ENCODE measurements around the gene CEP295NL.

Gene CEP295NL

DNA sequence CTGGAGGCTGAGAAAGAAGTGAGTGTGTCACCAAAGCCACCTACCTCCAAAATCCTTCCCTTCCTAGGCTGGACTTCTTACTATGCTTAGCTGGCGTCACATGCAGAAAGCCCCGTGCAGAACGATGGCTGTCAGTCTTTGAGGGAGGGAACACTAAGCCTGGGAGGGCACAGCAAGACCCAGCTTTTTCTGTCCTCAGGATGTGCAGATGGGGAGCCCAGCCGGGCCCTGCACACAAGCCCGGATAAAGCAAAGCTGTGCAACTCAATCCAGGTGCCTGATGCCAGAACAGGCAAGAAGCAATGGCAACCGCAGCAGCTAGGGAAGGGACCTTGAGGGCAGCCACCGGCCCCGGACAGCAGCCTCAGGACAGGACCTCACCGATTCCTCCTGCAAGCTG, 48.5 kb downstream of the CEP295NL start:
- Histone ChIP-seq H3F3A (ENCODE audit: insufficient read depth, low read length) (no peaks in the 10 kb centered on the region), H3K4me3 (ENCODE audit: low read length) (no peak overlapping the region), H3K9me2 (replicated peaks; ENCODE audit: insufficient read depth, low read length) (no peaks in the 10 kb centered on the region), H2AFZ (ENCODE audit: low read length) (no peak overlapping the region), H3K36me3 (replicated peaks; ENCODE audit: insufficient read depth, low read length) (no peaks in the 10 kb centered on the region; the same call in 1 of the 2 replicates), H3K79me2 (ENCODE audit: low read length) (no peaks in the 10 kb centered on the region), H3K9me3 (replicated peaks; ENCODE audit: insufficient read depth, low read length) (no peaks in the 10 kb centered on the region), H3K4me1 (ENCODE audit: low read length) (no peaks in the 10 kb centered on the region), H3K27me3 (replicated peaks; ENCODE audit: insufficient read depth, low read length) (no peaks in the 10 kb centered on the region), H3K4me2 (ENCODE audit: low read depth, low read length) (no peak overlapping the region), H3K27ac (ENCODE audit: low read length) (no peak overlapping the region), H3K9ac (ENCODE audit: low read length) (no peak overlapping the region), H4K20me1 (ENCODE audit: insufficient read depth, low read length) (no peaks in the 10 kb centered on the region)
- no peak for DNase-seq
- TF ChIP-seq, protein P1, sequence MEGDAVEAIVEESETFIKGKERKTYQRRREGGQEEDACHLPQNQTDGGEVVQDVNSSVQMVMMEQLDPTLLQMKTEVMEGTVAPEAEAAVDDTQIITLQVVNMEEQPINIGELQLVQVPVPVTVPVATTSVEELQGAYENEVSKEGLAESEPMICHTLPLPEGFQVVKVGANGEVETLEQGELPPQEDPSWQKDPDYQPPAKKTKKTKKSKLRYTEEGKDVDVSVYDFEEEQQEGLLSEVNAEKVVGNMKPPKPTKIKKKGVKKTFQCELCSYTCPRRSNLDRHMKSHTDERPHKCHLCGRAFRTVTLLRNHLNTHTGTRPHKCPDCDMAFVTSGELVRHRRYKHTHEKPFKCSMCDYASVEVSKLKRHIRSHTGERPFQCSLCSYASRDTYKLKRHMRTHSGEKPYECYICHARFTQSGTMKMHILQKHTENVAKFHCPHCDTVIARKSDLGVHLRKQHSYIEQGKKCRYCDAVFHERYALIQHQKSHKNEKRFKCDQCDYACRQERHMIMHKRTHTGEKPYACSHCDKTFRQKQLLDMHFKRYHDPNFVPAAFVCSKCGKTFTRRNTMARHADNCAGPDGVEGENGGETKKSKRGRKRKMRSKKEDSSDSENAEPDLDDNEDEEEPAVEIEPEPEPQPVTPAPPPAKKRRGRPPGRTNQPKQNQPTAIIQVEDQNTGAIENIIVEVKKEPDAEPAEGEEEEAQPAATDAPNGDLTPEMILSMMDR (IDR thresholded peaks at IDR 0.05; ENCODE audit: low read length) = no peak
- no peak for TF ChIP-seq EZH2 (optimal IDR thresholded peaks at IDR 0.05; ENCODE audit: low read depth, low read length)
- no peak for TF ChIP-seq EZH2phosphoT487 (IDR thresholded peaks at IDR 0.05; ENCODE audit: low read length)

DNA sequence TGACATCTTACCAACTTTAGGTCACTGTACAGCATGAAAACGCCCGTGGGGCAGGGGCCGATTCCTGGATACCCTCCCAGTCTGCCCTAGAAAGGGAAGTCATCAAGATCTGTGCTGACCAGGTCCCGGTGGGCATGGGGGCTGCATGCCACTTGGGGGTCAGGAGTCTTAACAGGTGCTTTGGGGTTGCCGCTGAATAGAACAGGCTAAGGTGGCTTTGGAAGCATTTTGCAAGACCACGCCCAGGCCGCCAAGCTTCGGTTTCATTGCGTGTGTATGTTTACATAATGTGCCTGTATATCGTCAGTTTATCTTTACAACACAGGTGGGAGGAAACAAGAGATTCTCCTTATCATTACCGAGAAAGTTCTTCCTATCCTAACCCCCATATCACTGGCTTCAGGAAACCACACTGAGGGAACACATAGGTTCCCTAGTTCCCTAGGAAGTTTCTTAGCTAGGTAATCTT, 49.0 kb downstream of the CEP295NL start:
- Histone ChIP-seq H4K20me1 (ENCODE audit: insufficient read depth, low read length) (no peaks in the 10 kb centered on the region), H3F3A (ENCODE audit: insufficient read depth, low read length) (no peaks in the 10 kb centered on the region), H3K9ac (ENCODE audit: low read length) (no peak overlapping the region), H3K4me2 (ENCODE audit: low read depth, low read length) (no peak overlapping the region), H3K9me2 (replicated peaks; ENCODE audit: insufficient read depth, low read length) (no peaks in the 10 kb centered on the region), H3K4me3 (ENCODE audit: low read length) (no peak overlapping the region), H3K27ac (ENCODE audit: low read length) (no peak overlapping the region), H3K4me1 (ENCODE audit: low read length) (no peaks in the 10 kb centered on the region), H3K36me3 (replicated peaks; ENCODE audit: insufficient read depth, low read length) (no peaks in the 10 kb centered on the region; the same call in 1 of the 2 replicates), H3K27me3 (replicated peaks; ENCODE audit: insufficient read depth, low read length) (no peaks in the 10 kb centered on the region), H3K9me3 (replicated peaks; ENCODE audit: insufficient read depth, low read length) (no peaks in the 10 kb centered on the region), H2AFZ (ENCODE audit: low read length) (no peak overlapping the region), H3K79me2 (ENCODE audit: low read length) (no peaks in the 10 kb centered on the region)
- TF ChIP-seq EZH2phosphoT487 (IDR thresholded peaks at IDR 0.05; ENCODE audit: low read length) (no peak), EZH2 (optimal IDR thresholded peaks at IDR 0.05; ENCODE audit: low read depth, low read length) (no peak)
- TF ChIP-seq, protein P1 (IDR thresholded peaks at IDR 0.05; ENCODE audit: low read length) = no peak
- DNase-seq = no peak

DNA sequence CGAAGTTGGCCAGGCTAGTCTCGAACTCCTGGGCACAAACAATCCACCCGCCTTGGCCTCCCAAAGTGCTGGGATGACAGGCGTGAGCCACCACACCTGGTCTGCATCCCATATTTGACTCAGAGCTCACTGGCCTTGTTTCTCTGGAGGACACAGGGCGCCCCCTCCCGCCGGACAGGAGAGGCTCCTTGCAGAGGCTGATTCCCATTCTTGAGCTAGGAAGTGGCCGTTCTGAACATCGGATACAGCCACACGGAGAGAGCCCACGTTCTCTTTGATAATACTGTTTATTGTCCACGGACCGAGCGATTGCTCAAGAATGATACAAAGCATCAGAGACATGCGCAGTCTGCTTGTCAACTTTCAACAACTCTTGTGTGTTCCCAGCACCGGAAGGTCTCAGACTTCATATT, 50.3 kb downstream of the CEP295NL start:
- no peak overlapping the region for H2AFZ ChIP-seq (ENCODE audit: low read length)
- TF ChIP-seq EZH2 (optimal IDR thresholded peaks at IDR 0.05; ENCODE audit: low read depth, low read length) = no peak
- no peak for TF ChIP-seq EZH2phosphoT487 (IDR thresholded peaks at IDR 0.05; ENCODE audit: low read length)
- TF ChIP-seq, protein P1 (IDR thresholded peaks at IDR 0.05; ENCODE audit: low read length) = no peak
- no peaks in the 10 kb centered on the region for H3K4me1 ChIP-seq (ENCODE audit: low read length)
- H3K9me2 ChIP-seq (replicated peaks; ENCODE audit: insufficient read depth, low read length) = no peaks in the 10 kb centered on the region
- H3K27me3 ChIP-seq (replicated peaks; ENCODE audit: insufficient read depth, low read length) = no peaks in the 10 kb centered on the region
- no peaks in the 10 kb centered on the region for H4K20me1 ChIP-seq (ENCODE audit: insufficient read depth, low read length)
- H3K4me2 ChIP-seq (ENCODE audit: low read depth, low read length) = no peak overlapping the region
- H3K9me3 ChIP-seq (replicated peaks; ENCODE audit: insufficient read depth, low read length) = no peaks in the 10 kb centered on the region
- no peak overlapping the region for H3K27ac ChIP-seq (ENCODE audit: low read length)
- no peaks in the 10 kb centered on the region for H3K36me3 ChIP-seq (replicated peaks; ENCODE audit: insufficient read depth, low read length)
- H3K9ac ChIP-seq (ENCODE audit: low read length) = no peak overlapping the region
- no peak for DNase-seq
- H3F3A ChIP-seq (ENCODE audit: insufficient read depth, low read length) = no peaks in the 10 kb centered on the region
- H3K4me3 ChIP-seq (ENCODE audit: low read length) = no peak overlapping the region
- no peaks in the 10 kb centered on the region for H3K79me2 ChIP-seq (ENCODE audit: low read length)

Data from MM.1S (cell line).